ENCODE measurements around the gene FXYD7. TPM values are rescaled to one million over a fixed set of nuclear protein-coding genes. Genes with fewer than 3 reads are reported as not detected.

Gene FXYD7
- total and polyA plus RNA-seq, 9 of the 15 experiments (the other 6 are each of a cell fraction or from before 2014, with no cell fraction given): 0.10 to 0.80 (median 0.31) TPM; not detected in 3

DNA sequence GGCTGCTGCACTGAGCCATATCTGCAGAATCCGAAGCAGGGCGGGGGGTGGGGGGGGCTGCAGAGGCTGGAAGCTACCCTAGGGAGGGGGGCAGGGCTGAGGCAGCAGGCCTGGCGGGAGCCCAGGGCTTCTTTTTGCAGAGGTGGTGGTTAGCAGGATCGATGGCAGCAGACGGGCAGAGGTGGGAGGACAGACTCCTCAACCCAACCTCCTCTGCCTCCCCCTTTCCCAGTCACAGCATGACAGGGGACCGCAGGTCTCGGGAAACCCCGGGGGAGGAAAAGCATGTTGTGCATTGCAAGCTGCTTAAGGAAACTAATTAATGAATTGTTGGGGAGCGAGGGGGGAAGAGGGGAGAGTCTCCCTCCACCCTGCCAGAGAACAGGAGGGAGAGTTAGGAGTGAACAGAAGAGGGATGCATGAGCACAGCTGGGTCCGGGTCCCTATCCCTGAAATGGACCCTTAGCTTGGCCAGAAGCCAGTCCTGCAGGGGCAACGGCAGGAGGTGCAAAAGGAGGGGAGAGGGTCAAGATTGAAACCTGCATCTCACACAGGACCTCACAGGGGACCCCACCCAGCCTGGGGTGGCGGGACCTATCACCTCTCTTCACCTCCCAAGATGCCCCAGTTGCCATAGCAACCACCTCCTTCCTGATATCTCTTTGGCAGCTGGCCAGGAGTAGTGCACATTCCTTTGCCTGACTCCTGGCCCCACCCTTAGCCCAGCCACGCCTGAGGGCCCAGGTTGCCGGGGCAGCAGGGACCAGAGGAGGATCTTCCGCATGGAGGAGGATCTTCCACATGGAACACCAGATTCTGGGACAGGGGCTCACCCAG is 1.8 kb downstream of the FXYD7 start (continued):
- TF ChIP-seq DEAF1 (CRISPR knock-in tag; IDR thresholded peaks at IDR 0.05): no peak
- no peak for TF ChIP-seq RB1 (IDR thresholded peaks at IDR 0.05; ENCODE audit: low read depth)
- TF ChIP-seq KDM1A (IDR thresholded peaks at IDR 0.05): peak; percentile 91 to 96
- no peak for TF ChIP-seq MTA1 (IDR thresholded peaks at IDR 0.05; ENCODE audit: borderline replicate concordance)
- TF ChIP-seq STAT5A (IDR thresholded peaks at IDR 0.05; ENCODE audit: borderline replicate concordance, low read length): no peak
- peak; percentile 73 to 99; a peak in 3 of 4 replicates for TF ChIP-seq RCOR1 (IDR thresholded peaks at IDR 0.05; ENCODE audit: borderline replicate concordance in 1 of 2, low read depth in 2 of 2, low read length in 2 of 2)
- TF ChIP-seq SMAD2 (IDR thresholded peaks at IDR 0.05; ENCODE audit: low read depth, low read length): no peak
- TF ChIP-seq MYC (IDR thresholded peaks at IDR 0.05; ENCODE audit: low read depth, low read length): no peak
- TF ChIP-seq MYC (CRISPR knock-in tag; IDR thresholded peaks at IDR 0.05; ENCODE audit: borderline replicate concordance, low read depth): no peak
- TF ChIP-seq TGIF2 (CRISPR knock-in tag; IDR thresholded peaks at IDR 0.05): no peak
- TF ChIP-seq, protein P1, sequence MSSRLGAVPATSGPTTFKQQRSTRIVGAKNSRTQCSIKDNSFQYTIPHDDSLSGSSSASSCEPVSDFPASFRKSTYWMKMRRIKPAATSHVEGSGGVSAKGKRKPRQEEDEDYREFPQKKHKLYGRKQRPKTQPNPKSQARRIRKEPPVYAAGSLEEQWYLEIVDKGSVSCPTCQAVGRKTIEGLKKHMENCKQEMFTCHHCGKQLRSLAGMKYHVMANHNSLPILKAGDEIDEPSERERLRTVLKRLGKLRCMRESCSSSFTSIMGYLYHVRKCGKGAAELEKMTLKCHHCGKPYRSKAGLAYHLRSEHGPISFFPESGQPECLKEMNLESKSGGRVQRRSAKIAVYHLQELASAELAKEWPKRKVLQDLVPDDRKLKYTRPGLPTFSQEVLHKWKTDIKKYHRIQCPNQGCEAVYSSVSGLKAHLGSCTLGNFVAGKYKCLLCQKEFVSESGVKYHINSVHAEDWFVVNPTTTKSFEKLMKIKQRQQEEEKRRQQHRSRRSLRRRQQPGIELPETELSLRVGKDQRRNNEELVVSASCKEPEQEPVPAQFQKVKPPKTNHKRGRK (tag; IDR thresholded peaks at IDR 0.05): no peak
- no peak for TF ChIP-seq ZNF239 (CRISPR knock-in tag; IDR thresholded peaks at IDR 0.05)
- no peak for TF ChIP-seq ZNF398 (CRISPR knock-in tag; IDR thresholded peaks at IDR 0.05)
- no peak for TF ChIP-seq GTF2A2 (tag; IDR thresholded peaks at IDR 0.05)
- 0 out of 2 replicates have a peak, but pooled peaks have one; percentile 13 for TF ChIP-seq POLR2AphosphoS5 (IDR thresholded peaks at IDR 0.05; ENCODE audit: control insufficient read depth, insufficient read depth, low read depth, low read length)
- TF ChIP-seq NFE2L1 (tag; IDR thresholded peaks at IDR 0.05; ENCODE audit: borderline replicate concordance, low read depth): no peak
- TF ChIP-seq, protein P2, sequence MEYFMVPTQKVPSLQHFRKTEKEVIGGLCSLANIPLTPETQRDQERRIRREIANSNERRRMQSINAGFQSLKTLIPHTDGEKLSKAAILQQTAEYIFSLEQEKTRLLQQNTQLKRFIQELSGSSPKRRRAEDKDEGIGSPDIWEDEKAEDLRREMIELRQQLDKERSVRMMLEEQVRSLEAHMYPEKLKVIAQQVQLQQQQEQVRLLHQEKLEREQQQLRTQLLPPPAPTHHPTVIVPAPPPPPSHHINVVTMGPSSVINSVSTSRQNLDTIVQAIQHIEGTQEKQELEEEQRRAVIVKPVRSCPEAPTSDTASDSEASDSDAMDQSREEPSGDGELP (CRISPR knock-in tag; IDR thresholded peaks at IDR 0.05; ENCODE audit: borderline replicate concordance): peak; percentile 57; the same call in 1 of the 2 replicates
- TF ChIP-seq PHF20 (IDR thresholded peaks at IDR 0.05; ENCODE audit: partially characterized antibody): no peak
- TF ChIP-seq GTF2F1 (IDR thresholded peaks at IDR 0.05; ENCODE audit: low read depth, low read length): no peak
- TF ChIP-seq BHLHE40 (IDR thresholded peaks at IDR 0.05; ENCODE audit: low read length): 0 out of 2 replicates have a peak, but pooled peaks have one; percentile 3
- TF ChIP-seq DMBX1 (CRISPR knock-in tag; IDR thresholded peaks at IDR 0.05; ENCODE audit: borderline replicate concordance): no peak
- no peak for TF ChIP-seq ZNF212 (CRISPR knock-in tag; IDR thresholded peaks at IDR 0.05)
- TF ChIP-seq ZFP36 (IDR thresholded peaks at IDR 0.05; ENCODE audit: low read depth, low read length, partially characterized antibody): no peak
